Measurements from ENCODE around the gene FYB1.
A peak's percentile ranks its signal among the peaks of the same experiment; 100 is the strongest.
"Not testable (repeated sequence)": the region's sequence is repeated elsewhere in the genome, so short reads cannot be mapped to it uniquely, and the experiment has no call there.

The FYB1 gene, protein sequence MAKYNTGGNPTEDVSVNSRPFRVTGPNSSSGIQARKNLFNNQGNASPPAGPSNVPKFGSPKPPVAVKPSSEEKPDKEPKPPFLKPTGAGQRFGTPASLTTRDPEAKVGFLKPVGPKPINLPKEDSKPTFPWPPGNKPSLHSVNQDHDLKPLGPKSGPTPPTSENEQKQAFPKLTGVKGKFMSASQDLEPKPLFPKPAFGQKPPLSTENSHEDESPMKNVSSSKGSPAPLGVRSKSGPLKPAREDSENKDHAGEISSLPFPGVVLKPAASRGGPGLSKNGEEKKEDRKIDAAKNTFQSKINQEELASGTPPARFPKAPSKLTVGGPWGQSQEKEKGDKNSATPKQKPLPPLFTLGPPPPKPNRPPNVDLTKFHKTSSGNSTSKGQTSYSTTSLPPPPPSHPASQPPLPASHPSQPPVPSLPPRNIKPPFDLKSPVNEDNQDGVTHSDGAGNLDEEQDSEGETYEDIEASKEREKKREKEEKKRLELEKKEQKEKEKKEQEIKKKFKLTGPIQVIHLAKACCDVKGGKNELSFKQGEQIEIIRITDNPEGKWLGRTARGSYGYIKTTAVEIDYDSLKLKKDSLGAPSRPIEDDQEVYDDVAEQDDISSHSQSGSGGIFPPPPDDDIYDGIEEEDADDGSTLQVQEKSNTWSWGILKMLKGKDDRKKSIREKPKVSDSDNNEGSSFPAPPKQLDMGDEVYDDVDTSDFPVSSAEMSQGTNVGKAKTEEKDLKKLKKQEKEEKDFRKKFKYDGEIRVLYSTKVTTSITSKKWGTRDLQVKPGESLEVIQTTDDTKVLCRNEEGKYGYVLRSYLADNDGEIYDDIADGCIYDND

DNA sequence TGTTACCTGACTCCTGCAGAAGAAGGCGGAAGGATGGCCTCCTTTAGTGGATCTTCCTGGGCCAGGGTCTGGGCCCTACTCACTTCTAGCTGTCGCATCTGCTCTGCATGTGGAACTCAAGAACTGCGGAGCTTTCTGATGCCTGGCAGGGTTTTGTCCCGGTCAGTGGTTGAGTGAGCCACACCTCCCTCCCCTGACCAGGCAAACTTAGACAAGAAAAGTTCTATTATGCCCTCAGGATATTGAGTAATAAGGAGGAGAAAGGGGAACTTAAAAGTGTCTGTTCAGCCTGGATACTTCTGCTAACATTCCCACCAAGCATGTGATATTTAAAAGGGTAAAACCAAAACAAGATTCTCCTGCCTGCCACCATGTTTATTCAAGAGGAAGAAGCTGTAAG, at the start of gene FYB1:
Gene FYB1 (minus strand): TSS at position 127 of the 400 bp plus-strand sequence. CDS start 16,603 bp downstream, outside the sequence.
- DNase-seq = no peak

DNA sequence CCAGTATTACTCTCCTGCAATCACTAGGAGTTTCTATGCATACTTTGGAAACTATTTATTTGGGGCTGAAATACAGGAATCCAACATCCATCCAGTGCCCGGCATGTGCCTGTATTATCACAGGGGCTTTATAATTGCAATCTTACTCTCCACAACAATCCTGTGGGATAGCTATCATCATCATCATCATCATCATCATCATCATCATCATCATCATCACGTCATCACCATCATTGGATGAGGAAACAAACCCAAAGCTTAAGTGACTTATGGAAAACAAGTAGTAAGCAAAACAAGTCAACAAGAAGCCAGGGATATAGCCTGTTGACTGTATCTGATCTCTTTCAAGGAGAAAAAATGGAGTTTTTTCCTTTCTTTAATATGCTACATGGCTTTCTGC, 47.8 kb upstream of the FYB1 start:
- DNase-seq = no peak

DNA sequence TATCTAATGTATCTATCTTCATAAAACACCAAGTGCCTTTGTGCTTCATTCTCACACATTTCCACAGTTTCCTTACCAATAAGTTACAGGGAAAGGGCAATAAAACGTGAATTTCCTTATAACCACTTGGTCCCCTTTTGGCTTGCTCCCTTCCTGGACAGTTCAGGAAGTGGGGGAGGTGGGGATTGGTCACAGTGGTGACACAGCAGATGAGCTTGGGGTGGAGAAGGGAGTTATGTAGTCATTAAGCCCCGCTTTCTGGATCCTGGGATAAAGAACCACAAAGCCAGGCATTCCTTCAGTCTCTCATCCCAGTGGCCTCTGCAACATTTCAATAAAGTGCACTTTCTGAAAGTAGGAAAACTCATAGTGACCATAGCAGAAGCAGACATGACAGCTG, 47.1 kb upstream of the FYB1 start:
- DNase-seq = no peak

DNA sequence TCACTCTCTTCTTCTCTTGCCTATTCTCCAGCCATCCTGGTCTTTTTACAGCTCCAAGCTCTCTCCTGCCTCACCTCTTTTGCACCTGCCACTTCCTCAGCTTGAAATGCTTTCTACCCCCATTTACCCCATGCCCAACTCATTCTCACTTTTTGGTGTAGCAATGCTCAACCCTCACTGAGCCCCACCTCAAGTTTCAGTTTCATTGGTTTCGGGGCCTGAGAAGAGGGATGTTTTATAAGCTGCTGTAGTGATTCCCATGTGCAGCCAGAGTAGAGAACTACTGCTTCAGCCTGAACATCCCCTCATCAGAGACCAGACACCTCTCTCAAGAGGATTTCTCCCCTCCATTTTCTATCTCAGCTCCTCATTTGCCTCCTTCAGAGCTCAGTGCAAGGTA, 45.2 kb upstream of the FYB1 start:
- no peak for DNase-seq

DNA sequence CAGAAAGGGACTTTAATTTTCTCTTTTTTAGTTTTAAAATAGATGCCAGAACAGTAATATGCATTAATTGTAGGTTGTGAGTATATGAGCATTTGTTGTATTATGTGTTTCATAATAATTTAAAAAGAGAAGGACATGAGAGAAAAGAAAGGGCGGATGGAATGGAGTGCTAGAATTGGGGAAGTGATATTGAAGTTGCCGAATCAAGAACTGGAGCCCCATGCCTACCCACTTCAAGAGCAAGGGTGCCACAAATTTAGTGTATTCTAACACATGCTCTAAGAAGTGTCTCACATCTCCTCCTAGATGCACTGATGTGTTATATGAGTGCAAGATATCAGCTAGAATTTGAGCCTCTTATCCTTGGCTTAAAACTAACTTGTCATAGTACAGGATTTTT, 43.6 kb upstream of the FYB1 start:
- DNase-seq = no peak

DNA sequence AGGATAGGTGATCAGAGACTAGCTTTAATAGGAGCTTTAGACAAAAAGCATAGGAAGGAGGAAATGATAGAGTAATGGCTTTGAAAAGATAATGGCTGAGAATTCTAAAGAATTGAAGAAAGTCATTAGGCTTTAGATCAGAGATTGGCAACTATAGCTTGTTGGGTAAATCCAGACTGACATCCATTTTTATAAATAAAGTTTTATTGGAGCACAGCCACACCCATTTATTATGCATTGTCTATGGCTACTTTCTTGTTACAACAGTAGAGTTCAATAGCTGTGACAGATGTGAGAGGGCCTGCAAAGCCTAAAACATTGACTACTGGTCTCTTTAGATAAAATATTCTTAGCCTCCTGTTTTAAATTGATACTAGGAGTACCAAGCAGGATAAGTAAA, 40.7 kb upstream of the FYB1 start:
- DNase-seq = no peak

DNA sequence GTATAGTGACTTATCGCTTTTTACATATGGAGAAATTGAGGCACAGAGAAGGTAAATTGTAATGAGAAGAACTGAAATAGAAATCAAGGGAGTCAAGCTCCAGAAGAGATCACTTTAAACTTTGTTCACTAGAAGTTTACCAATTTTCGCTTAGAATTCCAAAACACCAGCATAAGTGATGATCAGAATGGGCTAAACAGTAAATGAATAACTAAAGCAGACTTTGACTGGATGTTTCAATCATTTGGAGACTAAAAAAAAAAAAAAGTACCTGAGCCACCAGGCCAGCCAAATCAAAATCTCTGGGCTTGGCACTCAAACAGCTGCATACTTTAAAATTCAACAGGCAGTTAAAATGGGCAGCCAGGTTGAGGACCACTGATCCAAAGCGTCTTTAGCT, 38.2 kb upstream of the FYB1 start:
- no peak for DNase-seq

DNA sequence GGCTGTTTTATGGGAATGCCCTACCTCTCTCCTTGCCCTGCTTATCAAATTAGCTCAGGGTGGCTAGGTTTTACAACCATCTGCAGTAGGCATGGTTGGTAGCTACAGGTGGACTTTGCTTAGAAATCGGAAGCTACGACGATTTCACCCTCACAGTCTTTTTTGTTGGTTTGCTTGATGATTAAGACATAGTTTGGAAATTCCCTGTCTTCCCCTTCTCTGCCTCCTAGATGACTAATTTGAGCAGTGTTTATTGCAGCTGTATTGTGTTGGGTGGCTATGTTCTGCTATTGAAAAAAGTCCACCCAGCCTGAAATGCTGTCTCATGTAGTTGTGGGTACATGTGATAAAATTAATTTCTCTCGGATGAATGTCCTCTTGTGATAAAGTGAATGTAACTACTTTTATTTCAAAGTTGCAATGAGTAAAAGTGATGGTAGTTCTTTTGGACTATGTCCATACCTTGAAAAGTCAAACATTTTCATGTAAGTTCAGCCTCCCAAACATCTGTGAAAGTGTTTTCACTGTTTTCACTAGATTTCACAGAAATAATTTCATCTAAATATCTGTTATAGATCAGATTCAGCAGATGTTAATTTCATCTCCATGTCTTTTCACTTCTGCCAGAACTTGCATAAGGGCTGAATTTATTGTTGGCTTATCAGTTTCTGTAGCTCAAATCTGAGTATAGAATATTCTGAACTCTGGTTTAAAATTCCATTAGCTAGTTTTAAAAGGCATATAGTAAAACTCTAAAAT, 37.3 kb upstream of the FYB1 start:
- DNase-seq = no peak

DNA sequence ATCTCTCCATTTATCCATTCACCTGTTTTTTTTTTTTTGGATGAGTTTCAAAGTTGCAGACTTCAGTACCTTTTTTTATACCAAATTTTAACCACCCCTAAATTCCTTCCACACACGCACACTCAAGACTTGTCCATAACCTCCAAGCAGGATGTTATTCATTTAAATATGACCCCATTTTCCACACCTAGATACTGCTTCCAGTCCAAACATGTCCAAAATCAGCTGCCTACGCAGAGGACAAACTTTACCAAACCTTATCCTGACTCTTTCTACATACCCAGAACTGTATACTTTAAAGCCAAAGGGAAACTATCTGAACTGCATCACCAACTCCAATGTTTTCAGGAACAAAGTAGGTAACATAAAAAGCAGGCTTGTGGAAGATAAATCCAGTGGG, 36.0 kb upstream of the FYB1 start:
- DNase-seq = no peak

DNA sequence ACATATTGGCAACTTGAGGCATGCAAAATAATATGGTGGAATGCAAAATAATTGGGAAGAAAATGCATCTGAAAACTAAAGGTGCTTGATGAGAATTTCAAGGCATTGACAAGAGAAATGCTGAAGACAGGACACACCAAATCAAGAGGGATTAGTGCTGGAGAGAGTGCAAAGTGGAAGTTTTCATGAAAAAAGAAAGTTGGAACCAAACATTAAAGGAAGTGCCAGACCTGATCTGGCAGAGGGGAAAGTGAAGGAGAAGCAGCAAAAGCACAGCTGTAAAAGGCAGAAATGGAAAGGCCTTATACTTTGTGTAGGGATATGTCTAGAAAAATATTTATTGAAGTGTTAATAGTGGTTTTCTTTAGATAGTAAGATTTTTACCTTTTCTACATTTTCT, 35.3 kb upstream of the FYB1 start:
- no peak for DNase-seq

DNA sequence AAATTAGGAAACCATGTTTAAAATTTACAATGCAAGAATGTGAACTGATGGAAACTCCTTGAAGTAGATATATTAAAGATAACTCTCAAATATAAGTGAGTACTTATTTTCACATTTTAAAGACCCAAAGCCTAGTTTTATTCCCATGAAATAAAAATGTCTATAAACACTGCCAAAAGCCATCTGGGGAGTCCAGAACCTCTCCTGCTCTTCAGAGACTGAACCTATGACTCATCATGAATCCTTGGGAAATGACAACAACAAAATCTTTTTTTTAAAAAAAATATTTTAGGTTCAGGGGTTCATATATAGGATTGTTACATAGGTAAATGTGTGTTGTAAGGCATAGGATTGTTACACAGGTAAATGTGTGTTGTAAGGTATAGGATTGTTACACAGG, 33.8 kb upstream of the FYB1 start:
- DNase-seq = no peak

DNA sequence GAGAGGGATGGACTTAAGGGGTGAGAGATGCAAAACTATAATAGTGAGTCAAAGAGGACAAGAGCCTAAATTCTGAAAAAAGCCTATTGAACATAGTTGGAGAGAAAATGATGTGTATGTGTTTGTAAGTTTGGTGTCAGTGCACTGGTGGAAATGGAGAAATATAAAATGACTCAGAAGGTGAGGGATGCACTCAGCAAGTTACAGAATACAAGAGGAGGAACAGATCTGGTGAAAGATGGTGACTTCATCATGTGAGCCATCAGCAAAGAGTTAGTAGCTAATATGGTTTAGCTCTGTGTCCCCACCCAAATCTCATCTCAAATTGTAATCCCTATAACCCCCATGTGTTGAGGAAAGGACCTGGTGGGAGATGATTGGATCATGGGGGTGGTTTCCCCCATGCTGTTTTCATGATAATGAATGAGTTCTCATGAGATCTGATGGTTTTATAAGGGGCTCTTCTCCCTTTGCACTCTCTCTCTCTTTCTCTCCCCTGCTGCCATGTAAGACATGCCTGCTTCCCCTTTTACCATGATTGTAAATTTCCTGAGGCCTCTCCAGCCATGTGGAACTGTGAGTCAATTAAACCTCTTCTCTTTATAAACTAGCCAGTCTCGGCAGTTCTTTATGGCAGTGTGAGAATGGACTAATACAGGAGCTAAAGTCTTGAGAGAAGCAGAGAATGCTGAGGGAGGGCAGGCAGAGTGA, 30.4 kb upstream of the FYB1 start:
- DNase-seq = no peak

DNA sequence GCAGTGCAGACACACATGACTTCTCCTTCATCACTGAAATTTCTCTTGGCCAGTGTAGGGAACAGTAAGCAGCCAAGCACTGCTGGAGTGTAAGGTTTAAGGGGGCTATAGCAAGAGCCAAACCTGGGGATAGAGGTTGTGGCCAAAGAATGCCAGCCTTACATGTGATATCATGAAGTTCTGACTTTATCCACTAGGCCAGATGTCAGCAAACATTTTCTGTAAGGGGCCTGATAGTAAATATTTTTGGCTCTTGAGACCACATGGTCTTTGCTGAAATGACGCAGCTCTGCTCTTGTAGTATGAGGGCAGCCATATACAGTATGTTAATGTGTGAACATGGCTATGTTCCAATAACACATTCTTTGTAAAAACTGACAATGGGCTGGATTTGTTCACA, 29.7 kb upstream of the FYB1 start:
- no peak for DNase-seq

DNA sequence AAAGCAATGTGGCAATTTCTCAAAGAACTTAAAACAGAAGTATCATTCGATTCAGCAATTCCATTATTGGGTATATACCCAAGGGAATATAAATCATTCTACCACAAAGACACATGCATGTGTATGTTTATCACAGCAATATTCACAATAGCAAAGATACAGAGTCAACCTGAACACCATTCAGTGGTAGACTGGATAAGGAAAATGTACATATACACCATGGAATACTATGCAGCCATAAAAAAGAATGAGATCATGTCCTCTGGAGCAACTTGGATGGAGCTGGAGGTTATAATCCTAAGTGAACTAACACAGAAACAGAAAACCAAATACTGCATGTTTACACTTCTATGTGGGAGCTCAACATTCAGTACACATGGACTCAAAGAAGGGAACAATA, 21.4 kb upstream of the FYB1 start:
- no peak for DNase-seq

DNA sequence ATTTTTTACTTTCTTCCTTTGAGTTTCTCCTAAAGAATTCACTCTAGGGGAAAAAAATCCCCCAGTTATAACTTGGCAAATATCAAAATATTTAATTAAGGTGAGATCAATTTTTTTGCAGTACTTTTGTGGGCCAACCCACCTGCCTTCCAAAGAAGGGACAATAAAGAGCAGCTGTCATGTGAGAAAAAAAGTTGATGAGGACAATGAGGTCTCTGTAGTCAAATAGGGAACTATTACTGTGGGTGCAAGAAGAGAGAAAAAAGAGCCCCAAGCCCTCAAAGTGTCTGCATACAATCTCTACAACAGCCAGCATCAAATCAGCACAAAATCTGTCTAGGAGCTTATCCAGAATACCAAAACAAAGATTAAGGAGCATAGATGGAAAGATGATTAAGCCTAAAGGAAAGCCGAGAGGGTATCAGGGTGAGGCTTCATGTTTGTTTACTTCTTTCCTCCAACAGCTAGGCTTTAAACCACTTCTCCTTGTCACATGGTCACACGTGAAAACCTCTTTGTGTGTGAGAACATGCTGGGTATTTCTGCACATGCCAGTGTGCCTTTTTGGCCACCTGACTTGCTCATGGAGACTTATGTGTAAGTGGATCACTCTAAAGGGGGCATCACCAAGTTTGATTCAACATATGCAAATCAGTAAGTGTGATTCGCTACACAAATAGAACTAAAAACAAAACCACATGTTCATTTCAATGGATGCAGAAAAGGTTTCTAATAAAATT, 19.2 kb upstream of the FYB1 start:
- no peak for DNase-seq

DNA sequence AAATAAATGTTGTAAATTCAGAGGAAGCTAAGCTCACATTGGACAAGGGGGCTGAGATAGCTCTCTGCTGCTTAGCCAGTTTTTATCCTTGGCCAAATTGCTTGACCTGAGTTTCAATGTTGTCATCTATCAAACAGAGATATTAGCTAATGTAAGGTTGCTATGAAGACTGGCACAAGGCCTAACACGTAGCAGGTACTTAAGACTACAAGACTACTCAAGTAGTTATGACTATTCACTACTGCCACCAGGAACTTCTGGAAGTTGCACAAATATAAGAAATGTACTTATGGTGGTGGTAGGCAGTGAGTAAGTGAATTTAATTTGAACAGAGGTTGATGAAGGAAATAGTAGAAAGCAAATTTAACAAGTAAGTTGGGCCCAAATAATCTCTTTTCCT, 17.4 kb upstream of the FYB1 start:
- DNase-seq = no peak

DNA sequence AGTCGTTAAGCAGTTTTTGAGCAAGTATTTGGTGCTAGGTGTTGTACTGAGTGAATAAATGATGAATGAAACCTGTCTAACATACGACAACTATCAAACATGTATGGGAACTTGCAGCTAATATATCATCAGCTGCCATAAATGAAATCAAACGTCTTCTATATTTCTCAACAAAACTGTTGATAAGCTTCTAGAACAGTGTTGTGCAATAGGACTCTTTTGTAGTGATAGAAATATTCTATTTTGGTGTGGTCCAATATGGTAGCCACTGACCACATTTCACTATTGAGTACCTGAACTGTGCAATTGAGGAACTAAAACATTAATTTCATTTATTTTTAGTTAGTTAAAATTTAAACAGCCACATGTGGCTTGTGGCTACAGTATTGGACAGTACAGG, 16.3 kb upstream of the FYB1 start:
- DNase-seq = no peak

DNA sequence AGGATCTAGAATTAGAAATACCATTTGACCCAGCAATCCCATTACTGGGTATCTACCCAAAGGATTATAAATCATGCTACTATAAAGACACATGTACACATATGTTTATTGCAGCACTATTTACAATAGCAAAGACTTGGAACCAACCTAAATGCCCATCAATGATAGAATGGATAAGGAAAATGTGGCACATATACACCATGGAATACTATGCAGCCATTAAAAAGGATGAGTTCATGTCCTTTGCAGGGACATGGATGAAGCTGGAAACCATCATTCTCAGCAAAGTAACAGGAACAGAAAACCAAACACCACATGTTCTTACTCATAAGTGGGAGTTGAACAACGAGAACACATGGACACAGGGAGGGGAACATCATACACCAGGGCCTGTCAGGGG, 15.1 kb upstream of the FYB1 start:
- DNase-seq = not testable (repeated sequence)

DNA sequence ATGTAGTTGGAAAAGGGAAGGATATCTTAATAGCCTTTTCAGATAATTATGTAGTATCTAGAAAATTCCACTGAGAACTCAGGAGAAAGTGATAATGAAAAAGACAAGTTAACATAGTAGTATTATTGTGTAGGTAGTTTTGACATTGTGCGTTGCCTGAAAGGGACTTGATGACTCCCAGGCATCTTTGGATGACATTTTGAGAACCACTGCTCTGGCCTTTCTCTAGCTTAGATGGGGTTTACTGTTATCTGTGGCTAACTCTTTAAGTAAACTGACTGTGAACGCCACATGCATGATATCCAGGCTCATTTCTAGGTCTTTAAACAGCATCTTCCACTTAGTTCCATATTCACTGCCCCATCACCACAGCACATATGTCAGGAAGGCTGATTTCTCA, 14.4 kb upstream of the FYB1 start:
- DNase-seq = no peak

DNA sequence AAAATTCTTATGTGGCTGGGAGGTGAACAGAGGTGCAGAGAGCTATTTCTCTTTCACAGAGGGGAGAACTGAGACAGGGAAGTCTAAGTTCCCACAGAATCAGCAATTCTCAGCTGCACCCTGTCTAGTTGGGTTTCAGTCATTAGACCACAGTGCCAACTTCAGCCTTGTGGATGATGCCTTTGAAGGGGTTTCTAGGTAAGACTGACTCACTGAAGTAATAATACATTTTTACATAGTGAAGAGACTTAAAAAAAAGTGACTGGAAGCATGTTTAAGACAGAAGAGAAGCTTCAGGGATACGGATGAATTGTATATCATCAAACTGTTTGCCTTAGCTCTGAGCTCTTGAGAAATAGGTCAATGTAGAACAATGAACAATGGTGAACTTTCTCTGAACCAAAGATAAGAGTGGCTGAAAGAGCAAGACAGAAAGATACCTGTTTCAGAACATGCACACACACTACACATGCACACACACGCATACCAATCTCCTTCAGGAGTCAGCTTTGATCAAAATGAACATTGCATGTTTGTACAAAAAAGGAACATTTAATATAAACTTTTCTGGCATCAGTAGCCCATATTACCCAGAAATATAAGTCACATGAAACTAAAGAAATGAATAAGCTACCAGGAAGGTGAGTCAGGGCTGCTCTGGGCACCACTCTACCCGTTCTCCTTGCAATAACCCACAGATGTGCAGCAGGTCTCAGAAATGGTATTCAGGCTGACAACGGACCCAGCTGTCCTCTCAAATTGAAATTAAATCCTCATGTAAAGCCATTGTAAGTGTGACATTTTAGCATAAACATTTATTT, 12.6 kb upstream of the FYB1 start:
- DNase-seq = peak; percentile 54

DNA sequence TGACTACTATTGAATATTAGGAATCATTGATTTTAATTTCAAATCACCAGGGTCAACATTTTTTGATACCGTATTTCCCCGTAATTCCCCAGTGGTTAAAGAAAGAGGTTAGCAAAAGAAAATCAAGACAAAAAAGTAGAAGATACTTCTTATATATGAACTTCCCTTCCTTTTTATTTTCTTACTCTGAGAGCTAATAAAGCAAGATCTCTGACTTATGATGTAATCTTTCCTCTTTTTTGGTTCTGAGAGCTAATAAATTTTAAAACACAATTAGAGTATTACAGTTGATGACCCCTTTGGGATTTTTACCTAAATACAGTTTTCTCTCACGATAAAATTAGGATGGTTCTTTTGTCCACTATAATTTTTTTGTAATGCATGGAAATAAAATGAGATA, 9.2 kb upstream of the FYB1 start:
- no peak for DNase-seq
